Measurements from ENCODE around the gene ZFYVE28.

GRCh38 chr4:2335729-2336101 is 82.7 kb downstream of the ZFYVE28 start:
- TF ChIP-seq POLR2AphosphoS5 (IDR thresholded peaks at IDR 0.05) (no peak), CTCF (IDR thresholded peaks at IDR 0.05) (no peak), POLR2A (IDR thresholded peaks at IDR 0.05) (no peak)
